ENCODE data around the gene HEBP2.

- TF ChIP-seq RARB (CRISPR knock-in tag; IDR thresholded peaks at IDR 0.05) (no peak), TCF4 (CRISPR knock-in tag; IDR thresholded peaks at IDR 0.05; ENCODE audit: borderline replicate concordance) (no peak), PATZ1 (CRISPR knock-in tag; IDR thresholded peaks at IDR 0.05; ENCODE audit: borderline replicate concordance) (no peak), ZC3H10 (CRISPR knock-in tag; IDR thresholded peaks at IDR 0.05) (no peak), ZFP30 (CRISPR knock-in tag; IDR thresholded peaks at IDR 0.05) (no peak), GLIS3 (CRISPR knock-in tag; IDR thresholded peaks at IDR 0.05) (no peak), BACH2 (CRISPR knock-in tag; IDR thresholded peaks at IDR 0.05; ENCODE audit: borderline replicate concordance) (no peak)
Observed at GRCh38 chr6:138439546-138439945, 35.5 kb downstream of the HEBP2 start.

All from SK-N-SH treated with all-trans-retinoic acid at 6 μM for 48 hours (cell line).